GM12801 (cell line): ENCODE results near the gene CIB1.

Experiments used
- CTCF ChIP-seq: IDR thresholded peaks from one replicate; pipeline ENCODE4 v1.5.1; 2011; ENCODE audit warnings: control low read depth; ENCODE audit not compliant: insufficient read length; ENCODE audit errors: extremely low read depth

Gene CIB1

DNA sequence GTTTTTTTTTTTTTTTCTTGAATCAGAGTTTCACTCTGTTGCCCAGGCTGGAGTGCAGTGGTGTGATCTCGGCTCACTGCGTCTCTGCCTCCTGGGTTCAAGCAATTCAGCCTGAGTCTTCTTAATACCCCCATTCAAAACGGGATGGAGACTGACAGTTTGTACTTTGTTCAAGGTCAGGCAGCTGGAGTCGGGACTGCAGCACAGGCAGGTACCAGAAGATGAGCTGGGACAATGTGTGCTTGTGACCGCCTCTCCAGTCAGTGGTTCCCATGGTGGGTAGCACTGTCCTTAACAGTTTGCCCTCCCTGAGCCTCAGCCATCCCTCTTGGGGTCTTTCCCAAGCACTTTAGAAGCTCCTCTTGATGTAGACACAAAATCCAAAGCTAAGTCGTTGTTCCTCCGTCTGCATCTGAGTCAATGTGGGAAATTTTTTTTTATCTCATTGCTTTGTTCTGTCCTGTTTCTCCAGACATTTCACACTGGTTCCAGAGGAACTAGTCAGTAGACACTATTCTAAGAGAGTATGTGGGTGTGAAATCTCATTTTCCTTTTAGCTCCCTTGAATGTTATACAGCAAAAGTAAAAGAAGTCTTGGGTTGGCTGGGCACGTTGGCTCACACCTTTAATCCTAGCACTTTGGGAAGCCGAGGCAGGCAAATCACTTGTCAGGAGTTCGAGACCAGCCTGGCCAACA, 10.3 kb upstream of the CIB1 start:
- no peak for TF ChIP-seq CTCF

DNA sequence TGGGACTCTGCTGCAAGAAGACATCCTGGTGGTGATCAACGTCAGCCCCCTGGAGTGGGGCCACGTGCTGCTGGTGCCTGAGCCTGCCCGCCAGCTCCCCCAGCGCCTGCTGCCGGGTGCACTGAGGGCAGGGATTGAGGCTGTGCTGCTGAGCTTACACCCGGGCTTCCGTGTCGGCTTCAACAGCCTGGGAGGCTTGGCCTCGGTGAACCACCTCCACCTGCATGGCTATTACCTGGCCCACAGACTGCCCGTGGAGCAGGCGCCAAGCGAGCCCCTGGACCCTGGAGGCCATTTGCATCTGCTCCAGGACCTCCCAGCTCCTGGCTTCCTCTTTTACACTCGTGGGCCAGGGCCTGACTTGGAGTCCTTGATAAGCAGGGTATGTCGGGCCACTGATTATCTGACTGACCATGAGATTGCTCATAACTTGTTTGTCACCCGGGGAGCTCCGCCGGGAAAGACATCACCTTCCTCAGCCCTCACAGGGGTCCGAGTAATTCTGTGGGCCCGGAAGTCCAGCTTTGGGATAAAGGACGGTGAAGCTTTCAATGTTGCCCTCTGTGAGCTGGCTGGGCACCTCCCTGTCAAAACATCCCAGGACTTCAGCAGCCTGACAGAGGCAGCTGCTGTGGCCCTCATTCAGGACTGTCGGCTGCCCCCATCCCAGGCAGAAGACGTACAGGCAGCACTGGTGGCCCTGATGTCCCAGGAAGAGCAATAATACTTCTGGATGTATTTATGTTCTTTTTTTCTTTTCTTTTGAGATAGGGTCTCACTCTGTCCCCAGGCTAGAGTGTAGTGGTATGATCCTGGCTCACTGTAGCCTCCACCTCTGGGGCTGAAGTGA, 7.8 kb upstream of the CIB1 start:
- TF ChIP-seq CTCF = no peak

DNA sequence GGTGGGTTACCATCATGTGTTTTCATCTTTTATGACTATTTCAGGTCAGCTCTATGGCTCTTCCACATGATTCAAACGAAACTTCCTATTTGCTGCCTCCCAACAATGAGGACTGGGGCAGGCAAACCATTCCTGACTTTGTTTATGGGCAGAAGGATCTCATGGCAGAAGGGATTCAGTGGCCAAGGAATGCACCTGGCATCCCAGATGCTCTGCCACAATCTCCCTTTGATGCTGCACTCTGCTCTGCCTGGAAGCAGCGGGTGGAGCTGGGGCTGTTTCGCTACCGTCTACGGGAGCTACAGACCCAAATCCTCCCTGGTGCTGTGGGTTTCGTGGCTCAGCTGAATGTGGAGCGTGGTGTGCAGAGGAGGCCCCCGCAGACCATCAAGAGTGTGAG, 7.1 kb upstream of the CIB1 start:
- TF ChIP-seq CTCF = no peak

- no peak for TF ChIP-seq CTCF
Measured at GRCh38 chr15:90239371-90239770, 5.6 kb upstream of the CIB1 start.

DNA sequence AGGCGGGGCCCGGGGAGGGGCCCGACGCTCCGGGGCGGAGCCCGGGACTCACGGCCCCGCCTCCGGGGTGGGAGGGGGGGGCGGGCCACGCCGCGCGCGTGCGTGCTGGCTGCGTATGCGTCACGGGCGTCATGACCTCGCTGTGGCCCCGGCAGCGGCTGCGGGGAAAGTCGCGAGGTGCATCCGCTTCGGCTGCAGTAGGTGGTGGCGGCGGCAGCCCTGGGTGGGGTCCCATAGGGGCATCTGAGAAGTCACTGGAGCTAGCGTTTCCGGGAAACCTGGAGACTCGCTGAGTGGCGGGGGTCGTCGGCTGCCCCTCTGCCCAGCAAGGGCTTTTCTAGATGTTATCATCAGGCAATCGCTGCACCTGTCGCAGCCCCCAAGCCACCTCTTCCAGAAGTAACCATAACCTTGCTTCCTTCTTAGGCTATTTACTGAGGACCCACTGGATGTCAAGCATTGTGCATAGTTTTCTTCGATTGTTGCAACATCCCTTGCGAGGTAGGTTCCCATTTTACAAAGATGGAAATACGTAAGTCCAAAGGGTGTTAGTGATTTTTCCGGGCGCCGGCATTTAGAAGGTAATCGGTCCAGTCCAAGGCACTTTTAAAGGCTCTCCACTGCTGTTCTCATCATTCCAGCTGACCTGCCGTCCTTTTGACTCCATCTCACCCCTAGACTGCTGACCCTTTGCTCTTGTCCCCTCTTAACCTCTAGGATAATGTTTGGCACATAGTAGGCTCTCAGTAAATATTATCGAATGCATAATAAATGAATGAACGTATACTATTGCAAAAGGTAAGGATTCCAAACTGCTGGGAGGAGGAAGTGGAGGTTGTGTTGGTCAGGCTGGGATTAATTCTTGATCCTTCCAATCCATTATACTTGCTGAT, 601 bp upstream of the CIB1 start, which contains the start of gene GDPGP1:
Gene GDPGP1 (plus strand): TSS at position 114 of the 893 bp plus-strand sequence. CDS start 6,700 bp downstream, outside the sequence.
- TF ChIP-seq CTCF = no peak

- no peak for TF ChIP-seq CTCF
Measured at GRCh38 chr15:90232941-90233386, 777 bp downstream of the CIB1 start.

- no peak for TF ChIP-seq CTCF
Measured at GRCh38 chr15:90232196-90232595, 1.5 kb downstream of the CIB1 start.
